Measurements from ENCODE around the gene CRY2.

- TF ChIP-seq CTCF (IDR thresholded peaks at IDR 0.05) (no peak), POLR2A (IDR thresholded peaks at IDR 0.05) (no peak)
Measured at GRCh38 chr11:45811109-45811435, 36.2 kb upstream of the CRY2 start.
